Stimulated activated CD8-positive, alpha-beta memory T cell treated with anti-CD3 and anti-CD28 coated beads, Interleukin-12 subunit alpha, Interleukin-12 subunit beta, amount 100 ng/mL, for 24 hours (primary cell): ENCODE data around the gene PHLDB2.

ENCODE experiments used
- DNase-seq: peaks from one replicate; pipeline ENCODE4 v3.0.0-alpha.2; 2020; ENCODE audit errors: extremely low read depth

Gene PHLDB2

DNA sequence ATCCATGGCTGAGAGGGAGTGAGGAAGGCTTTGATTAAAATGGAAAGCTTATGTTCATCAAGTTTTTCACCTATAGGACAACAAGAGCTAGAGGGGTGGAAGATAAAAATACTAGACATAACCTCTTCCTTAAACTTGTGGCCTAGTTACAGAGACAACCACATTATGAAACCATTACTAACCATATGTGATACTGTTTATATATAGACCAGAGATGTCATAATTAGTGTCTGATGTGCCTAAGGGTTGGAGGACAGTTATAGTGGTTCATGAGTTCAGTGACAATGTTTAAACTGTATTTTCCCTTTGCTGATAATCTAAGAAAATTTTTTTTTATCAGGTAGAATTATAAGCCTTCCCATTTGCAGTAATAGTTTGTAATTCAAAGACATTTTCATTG, 23.7 kb downstream of the PHLDB2 start:
- no peak for DNase-seq

DNA sequence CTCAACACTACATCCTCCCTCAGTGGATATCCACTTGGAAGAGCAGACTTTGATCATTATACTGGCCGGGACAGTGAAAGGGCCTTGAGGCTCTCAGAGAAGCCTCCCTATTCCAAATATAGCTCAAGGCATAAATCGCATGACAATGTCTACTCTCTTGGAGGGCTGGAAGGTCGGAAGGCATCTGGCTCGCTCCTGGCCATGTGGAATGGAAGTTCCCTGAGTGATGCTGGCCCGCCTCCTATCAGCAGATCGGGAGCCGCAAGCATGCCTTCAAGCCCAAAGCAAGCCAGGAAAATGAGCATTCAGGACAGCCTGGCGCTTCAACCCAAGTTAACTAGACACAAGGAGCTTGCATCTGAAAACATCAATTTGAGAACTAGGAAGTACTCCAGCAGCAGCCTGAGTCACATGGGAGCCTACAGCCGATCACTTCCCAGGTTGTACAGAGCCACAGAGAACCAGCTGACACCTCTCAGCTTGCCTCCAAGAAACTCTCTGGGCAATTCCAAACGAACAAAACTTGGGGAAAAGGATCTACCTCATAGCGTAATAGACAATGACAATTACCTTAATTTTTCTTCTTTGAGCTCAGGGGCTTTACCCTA, 25.4 kb downstream of the PHLDB2 start:
- DNase-seq: no peak

DNA sequence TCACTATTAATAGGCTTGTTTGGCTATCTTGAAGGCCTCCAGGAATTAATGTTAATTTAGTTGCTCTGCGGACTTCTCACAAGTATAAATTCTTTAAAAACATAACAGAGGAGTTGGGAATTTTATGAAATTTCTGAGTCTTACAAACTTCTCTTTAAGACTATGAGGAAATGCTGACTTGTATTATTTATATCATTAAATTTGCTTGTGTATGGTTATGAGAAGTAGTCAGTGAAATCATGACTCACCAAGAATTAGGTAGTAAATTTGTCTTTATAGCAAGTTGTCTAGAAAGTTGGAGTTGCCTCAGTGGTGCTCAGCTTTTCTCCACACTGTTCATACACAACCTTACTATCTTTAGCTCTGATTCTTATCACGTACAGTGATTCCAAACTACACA, 26.5 kb downstream of the PHLDB2 start:
- no peak for DNase-seq

DNA sequence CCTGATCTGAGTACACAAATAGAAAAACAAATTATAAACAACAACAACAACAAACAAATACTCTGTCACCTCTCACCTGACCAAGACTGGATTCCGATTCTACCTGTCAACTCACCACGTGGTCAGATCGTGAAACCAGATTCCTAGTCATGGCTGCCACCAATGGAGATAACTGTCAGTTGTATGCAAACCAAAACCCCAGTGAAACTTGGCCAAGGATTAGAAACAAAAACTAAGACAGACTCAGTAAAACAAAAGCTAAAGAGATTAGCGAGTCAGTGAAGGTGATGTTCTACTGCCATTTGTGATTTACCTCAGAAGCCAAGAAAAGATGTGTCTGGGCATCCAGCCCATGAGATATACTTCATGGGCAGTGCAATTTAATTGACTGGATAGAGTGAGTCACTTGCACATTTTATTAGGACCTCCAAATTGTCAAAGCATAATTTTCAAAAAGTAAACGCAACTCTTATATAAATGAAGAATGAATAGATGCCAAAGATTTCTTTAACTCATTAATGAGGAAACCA, 31.1 kb downstream of the PHLDB2 start:
- DNase-seq: no peak

DNA sequence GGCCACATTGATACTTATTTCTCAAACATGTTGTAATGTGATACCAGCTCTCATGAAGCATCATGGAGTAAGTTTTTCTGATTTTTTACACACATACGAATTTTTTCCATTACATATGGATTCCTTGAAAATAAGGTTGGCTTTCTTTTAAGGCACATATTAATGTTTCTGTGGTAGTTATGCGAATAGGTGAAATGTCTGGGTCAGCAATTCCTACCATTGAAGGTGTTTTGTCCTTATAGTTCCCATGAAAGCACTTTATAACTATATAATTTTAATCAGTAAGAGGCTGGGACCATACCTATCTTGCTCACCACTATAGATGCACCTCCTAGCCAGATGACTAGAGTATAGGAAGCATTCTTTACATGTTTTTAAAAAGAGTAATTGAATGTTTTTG, 33.0 kb downstream of the PHLDB2 start:
- DNase-seq: no peak

DNA sequence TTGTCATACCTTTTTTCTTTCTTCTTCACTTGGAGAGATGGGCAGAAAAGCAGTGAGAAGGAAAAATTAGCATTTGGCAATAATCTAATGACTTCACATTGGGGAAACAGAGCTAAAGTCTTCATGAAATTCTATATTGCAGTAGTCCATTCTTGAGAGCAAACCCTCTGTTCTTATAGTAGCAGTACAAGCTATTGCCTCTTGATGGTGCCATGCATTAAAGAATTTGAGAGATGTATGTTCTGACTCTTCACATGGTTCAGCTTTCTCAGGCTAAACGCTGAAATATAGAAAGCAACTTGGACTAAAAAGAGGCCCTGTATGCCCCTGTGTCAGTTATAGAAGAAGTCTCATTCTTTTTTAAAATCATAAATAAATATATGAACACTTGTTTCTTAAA, 36.0 kb downstream of the PHLDB2 start:
- no peak for DNase-seq

DNA sequence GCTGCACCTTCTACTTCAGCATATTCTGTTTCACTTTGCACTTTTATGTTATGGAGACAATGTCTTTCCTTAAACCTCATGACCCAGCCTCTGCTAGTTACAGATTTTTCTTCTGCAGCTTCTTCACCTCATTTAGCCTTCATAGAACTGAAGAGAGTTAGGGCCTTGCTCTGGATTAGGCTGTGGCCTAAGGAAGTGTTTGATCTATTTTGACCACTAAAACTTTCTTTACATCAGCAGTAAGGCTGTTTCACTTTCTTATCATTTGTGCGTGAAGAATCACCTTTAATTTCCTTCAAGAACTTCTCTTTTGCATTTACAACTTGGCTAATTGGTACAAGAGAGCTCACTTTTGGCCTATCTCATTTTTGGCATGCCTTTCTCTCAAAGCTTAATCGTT, 40.9 kb downstream of the PHLDB2 start:
- DNase-seq: no peak

DNA sequence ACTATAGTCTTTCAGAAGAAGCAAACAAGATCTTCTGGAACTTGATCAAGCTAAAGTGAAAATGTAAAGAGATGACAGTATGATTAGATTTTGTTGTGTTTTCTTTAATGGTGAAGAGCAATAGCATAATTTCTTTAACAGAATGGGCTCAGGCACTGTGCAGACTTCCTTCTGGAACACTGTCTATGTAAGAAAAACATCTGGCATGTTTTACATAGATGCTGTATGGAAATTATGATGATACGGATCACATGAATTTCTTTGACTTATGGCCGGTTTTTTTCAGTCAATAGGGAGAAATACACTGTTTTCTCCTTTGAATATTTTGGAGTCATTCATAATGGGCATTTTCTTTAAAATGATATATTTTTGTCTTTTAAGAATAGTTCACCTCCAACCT, 42.6 kb downstream of the PHLDB2 start:
- no peak for DNase-seq

DNA sequence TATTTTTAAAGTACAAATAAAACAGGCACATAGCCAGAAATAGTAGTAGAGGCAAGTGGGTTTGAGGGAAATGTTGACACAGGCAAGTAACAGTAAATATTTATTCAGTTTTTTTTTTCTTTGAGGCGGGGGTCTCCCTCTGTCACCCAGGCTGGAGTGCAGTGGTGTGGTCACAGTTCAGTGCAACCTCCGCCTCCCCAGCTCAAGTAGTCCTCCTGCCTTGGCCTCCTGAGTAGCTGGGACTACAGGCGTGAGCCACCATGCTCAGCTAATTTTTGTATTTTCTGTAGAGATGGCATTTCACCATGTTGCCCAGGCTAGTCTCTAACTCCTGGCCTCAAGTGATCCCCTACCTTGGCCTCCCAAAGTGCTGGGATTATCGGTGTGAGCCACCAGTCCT, 43.5 kb downstream of the PHLDB2 start:
- no peak for DNase-seq

DNA sequence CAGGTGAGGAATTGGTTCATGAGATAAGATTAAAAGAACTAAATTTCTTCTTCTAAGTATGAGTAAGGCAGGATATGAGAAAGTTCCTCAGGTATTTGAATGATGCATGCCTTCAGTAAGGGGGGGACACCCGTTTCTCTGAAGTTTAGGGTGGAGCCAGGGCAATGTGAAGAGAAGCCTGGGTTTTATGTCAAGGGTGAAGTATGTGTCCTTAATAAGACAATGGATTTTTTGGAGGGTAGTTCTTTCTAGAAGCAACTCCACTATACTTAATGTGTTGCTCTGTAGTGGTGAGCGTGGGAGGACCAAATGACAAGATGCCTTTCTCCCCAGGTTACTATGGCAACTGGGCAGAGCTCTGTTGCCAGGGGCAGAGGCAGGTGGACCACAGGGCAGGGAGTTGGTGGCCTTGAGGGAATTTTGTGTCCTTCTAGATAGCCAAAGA, 44.0 kb downstream of the PHLDB2 start:
- DNase-seq: no peak

DNA sequence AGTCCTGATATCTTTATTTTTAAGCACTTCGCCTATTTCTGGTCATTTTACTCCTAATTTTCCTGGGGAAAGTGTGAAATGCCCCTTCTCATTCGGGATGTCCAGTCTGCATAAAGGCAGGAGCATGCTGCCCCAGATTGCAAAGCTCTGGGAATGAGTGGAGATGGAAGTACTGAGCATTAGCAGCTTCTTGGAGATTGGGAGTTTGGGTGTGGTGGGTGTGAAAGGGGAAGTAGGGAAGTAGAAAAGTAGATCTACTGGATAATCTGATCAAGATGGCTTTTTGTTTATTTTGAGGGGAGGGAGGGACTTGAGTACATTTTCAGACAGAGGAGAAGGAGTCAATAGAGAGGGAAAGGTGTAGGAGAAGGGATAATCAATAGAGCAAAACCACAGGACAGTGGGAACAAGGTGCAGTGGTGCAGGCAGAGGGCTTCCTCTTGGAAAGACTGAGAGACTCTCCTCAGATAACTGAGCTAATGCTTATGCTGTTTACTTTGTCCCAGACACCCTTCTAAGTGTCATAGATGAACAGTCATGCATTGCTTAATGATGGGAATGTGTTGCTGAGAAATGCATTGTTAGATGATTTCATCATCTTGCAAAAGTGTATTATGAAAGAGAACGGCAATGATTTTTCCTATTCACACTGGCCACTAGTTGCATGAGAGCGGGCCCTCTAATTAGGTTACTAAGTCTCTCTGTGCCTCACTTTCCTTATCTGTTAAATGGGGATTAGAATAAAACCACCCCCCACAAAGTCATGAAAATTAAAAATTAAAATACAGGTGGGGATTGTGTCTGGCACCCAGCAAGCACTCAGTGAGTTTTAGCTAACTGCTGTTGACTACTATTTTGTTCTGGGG, 45.5 kb downstream of the PHLDB2 start:
- no peak for DNase-seq

DNA sequence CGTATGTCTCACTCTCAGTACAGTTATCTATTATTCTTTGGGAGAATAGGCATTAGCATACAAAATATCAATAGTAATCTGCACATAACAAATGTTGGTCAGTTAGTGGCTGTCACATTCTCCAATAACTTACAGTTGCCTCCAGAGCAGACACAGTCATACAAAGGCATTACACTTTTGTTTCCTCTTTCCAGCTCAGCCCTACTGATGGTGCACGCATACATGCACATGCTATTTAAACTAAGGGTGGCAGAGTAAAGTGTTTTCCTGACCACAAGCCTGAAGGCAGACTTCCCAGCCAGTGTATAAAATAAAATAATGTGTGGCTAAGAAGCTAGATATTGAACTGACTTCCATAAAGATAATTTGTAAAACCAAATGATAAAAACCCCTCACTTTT, 47.6 kb downstream of the PHLDB2 start:
- no peak for DNase-seq

DNA sequence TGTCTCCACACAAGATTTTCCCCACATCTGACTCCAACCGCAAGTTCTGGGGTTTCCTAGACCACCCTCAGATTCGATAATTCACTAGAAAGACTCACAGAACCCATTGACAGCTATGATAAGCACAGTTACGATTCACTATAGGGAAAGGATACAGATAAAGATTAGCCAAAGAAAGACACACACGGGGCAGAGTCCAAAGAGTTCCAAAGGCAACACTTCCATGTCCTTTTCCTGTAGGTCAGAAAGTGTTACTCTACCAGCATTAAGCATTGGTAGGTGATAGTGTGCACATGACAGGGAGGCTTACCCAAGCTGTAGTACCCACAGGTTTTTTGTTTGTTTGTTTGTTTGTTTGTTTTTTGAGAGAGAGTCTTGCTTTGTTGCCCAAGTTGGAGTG, 48.1 kb downstream of the PHLDB2 start:
- DNase-seq: no peak

DNA sequence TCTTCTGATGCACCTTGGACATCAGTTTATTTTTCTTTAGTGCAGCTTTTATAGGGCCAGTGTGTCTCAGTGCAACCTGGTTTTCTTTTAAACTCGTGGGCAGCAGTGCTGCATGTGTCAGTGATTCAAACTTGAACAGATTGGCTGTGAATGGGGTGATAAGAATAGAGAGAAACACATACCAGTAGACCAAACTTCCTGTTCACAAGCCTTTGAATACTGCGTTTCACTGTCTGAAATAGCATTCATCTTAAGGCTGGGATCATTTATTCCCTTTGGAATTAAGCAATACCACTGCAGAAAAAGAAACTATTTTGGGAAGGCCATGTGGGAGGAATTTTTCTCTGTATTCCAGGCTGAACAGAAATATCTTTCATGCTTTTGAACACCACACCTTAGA, 51.7 kb downstream of the PHLDB2 start:
- no peak for DNase-seq

DNA sequence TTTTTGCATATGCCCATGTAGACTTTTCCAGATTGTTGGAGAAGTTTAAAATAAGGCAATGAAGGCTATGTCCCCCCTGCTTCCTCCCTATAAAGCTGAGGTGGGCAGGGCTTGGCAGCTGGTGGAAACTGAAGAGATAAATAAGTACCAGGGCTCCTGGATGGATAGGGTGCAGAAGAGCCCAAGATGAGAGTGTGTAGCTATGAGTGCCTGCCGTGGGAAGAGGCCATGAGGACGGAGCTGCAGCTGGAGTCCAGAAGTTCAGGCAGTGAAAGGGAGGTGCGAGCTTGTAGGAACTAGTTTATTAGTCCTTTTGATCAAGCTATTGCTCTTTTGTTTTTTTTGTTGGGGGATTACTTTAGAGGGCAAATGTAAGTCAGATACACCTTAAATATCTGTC, 52.4 kb downstream of the PHLDB2 start:
- DNase-seq: no peak

DNA sequence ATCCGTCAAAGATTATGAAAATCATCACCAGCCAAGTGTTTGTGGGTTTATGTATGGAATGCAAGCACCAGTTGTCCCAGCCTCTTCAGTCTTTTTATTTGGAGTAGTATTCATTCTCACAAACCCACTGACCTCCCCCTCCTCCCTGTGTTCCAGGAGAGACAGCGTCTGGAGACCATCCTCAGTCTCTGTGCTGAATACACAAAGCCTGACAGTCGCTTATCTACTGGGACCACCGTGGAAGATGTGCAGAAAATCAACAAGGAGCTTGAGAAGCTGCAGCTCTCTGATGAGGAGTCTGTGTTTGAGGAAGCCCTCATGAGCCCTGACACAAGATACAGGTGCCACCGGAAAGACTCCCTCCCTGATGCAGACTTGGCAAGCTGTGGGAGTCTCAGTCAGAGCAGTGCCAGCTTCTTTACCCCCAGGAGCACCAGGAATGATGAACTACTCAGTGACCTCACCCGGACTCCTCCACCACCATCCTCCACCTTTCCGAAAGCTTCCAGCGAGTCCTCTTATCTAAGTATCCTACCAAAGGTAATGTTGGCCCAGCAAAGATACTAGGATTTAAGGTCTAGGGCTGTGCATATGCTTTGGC, 54.2 kb downstream of the PHLDB2 start:
- DNase-seq: no peak

DNA sequence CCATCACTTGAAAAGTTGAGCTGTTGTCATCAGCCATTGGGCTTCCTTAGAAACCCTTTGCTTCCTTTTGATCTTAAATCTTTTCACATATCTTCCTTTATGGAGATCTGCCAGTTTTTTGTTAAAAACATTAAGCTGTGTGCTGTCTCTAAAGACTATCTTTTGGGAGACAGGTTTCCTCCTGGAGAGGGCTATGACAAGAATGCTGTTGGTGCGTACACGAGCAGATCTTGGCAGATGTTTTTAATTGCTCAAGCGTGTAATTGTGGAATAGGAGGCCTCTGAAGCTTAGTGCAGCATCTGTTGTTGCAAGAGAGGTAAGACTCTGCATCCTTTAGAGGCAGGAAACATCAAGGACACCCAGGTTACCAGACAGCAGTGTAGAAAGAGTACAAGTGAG, 56.8 kb downstream of the PHLDB2 start:
- no peak for DNase-seq

DNA sequence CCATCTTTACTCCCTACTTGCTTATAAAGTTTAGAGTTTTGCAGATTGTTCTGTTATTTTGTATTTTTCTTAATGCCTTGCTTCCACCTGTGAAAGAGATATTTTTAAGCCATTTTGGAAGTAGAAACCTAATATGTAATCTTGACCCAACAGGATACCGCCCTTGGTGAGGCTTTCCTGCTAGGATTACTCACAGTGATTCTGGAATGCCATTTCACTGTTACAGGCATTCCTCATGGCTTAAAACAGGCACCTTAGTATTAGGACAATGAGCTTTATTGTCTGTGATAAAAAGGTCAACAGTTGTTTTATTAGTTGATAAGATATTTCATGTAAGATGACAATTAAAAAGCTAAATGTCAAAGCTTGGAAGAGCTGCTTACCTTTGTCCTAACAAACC, 58.2 kb downstream of the PHLDB2 start:
- DNase-seq: no peak

DNA sequence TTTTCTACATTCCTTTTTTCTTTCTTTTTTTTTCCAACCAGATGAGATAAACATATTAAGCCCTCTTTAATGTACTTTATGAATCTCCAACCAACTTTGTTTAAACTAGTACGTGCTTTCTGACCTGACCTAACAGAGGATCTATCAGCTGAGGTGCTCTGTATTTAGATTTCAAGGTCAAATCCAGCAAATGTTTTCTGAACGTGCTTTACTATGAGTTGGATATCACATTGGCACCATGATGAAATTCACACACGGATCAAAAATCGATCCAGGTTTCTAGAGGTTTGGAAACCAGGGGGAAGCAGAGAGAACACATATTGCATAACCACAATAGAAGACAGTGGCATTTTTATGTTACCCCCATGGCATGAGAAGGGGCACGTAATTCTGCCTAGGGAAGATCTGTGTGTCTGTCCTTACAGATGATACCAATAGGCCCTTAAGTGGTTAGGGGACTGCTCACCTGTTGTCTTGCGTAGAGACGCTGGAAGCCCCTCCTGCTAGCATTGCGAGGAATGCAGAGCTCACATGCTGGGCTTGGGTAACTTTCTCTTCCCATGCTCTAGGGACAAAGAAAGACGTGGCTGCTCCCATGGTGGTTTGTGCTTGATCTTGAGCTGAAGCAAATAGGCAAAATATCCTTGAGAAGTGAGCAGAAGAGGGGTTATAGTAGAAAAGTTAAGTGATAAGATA, 60.5 kb downstream of the PHLDB2 start:
- no peak for DNase-seq

DNA sequence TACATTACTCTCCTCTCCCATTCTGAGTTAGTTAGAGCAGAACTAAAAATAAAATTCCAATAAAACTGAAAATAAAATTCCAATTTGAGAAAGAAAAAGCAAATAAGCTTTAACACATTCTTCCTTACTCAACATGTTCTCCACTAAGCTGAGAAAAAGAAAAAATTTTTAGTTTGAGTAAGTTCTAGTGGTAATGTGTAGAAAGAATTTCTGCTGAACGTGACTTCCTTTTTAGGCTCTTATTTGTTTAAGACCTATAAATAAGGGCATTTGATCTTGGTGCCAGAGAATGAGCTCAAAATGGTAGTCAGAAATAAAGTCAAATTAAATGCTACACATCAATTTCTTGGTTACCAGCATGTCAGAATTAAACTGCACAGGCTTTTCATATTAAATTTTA, 62.1 kb downstream of the PHLDB2 start:
- no peak for DNase-seq

DNA sequence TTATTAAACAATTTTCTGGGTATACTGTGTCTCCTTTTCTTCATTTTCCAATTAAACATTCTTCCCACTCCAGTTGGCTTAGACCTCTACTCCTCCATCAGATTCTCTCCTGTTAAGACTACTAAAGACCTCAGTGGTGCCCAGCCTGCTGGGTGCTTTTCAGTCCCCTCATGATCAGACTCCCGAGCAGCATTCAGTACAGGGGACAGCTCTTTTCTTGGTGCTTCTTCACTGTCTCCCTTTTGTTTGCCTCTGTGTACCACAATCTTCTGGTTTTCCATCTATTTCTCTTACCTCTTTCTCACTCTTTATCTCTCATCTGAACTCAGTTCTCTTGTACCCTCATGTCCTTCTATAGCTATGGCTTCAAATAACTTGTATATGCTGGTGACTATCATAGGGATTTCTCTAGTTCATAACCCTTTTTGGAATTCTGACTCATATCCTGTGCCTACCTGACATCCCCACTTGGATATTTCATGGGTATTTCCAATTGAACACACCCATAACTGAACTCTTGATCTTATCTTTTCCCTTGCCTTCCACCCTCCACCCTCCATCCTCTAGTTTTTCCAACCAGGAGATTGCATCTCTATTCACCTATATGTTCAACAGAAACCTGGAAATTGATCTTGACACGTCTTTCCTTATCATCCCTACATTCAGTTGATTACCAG, 64.2 kb downstream of the PHLDB2 start:
- no peak for DNase-seq

DNA sequence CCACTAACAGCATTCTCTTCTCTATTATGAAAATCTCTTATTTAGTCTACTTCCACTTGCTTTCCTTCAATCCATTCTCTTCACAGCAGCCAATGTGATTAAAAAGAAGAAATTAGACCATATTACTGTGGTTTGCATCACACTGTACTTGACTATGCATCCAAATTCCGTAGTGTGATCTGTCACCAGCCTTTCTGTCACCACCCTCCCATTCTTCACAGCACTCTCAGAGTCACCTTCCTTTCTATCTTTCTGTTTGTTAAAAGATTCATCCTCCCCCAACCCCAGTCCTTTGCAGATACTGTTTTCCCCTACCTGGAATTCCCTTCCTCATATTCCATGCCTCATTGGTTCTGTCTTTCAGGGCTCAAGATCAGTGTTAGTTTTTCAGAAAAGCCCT, 64.7 kb downstream of the PHLDB2 start:
- DNase-seq: no peak
